Activated naive CD8-positive, alpha-beta T cell treated with anti-CD3 and anti-CD28 coated beads, Interleukin-2, amount 50 U/mL, for 24 hours (primary cell): ENCODE results near the gene HIVEP3.

Experiments
- ATAC-seq: fragments of 150-1000 bp; cut with Tn5 transposase; one replicate; pipeline ENCODE4 v1.10.0; 2021
- DNase-seq: peaks from one replicate; pipeline ENCODE4 v3.0.0; 2021
- H3K27ac Mint-ChIP-seq: one replicate; pipeline ENCODE4 v1.8.0; 2021; ENCODE audit warnings: mild to moderate bottlenecking, mixed read lengths
- H3K27me3 Mint-ChIP-seq: one replicate; pipeline ENCODE4 v1.8.0; 2021; ENCODE audit warnings: mixed read lengths
- H3K36me3 Mint-ChIP-seq: one replicate; pipeline ENCODE4 v1.8.0; 2021; ENCODE audit warnings: low read depth, mixed read lengths
- H3K4me1 Mint-ChIP-seq: one replicate; pipeline ENCODE4 v1.8.0; 2021; ENCODE audit warnings: mixed read lengths
- H3K4me3 Mint-ChIP-seq: one replicate; pipeline ENCODE4 v1.8.0; 2021; ENCODE audit warnings: mild to moderate bottlenecking, moderate library complexity, mixed read lengths
- H3K9me3 Mint-ChIP-seq: one replicate; pipeline ENCODE4 v1.8.0; 2021; ENCODE audit warnings: mixed read lengths

The HIVEP3 gene

DNA sequence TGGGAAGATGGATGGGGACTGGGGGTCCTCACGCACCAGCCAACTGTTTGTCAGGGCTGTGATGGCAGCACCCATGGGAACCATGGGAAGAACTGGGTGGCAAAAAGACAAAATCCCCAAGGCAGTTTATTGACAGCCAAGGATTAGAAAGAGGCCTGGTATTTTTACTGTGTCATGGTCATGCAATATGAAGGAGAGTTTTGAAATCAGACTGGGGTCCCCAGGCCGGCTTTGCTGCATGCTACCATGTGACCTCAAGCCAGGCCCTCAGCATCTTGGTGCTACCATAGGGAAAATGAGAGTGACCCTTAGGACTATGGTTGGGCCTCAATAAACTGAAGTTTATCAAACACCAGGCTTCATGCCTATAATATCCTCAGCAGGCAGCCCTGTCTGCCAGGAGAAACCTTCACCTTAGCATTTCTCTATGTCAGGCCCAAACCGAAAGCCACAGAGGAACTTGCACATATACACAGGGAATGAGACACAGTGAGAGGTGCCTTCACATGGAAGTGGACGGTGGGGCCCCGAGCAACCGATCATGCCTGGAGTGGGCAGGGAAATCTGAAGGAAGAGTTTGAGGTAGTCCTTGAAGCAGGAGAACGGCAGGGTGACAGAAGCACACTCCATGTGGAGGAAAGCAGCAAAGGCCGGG is 203.2 kb downstream of the HIVEP3 start:
- DNase-seq (no peak), ATAC-seq (no peak)
- no peak overlapping the region for H3K4me3 Mint-ChIP-seq
- H3K27me3 Mint-ChIP-seq = no peaks in the 10 kb centered on the region
- peaks cover 18% of the 10 kb centered on the region for H3K4me1 Mint-ChIP-seq
- H3K27ac Mint-ChIP-seq = no peak overlapping the region
- H3K9me3 Mint-ChIP-seq = no peaks in the 10 kb centered on the region
- H3K36me3 Mint-ChIP-seq = no peaks in the 10 kb centered on the region

DNA sequence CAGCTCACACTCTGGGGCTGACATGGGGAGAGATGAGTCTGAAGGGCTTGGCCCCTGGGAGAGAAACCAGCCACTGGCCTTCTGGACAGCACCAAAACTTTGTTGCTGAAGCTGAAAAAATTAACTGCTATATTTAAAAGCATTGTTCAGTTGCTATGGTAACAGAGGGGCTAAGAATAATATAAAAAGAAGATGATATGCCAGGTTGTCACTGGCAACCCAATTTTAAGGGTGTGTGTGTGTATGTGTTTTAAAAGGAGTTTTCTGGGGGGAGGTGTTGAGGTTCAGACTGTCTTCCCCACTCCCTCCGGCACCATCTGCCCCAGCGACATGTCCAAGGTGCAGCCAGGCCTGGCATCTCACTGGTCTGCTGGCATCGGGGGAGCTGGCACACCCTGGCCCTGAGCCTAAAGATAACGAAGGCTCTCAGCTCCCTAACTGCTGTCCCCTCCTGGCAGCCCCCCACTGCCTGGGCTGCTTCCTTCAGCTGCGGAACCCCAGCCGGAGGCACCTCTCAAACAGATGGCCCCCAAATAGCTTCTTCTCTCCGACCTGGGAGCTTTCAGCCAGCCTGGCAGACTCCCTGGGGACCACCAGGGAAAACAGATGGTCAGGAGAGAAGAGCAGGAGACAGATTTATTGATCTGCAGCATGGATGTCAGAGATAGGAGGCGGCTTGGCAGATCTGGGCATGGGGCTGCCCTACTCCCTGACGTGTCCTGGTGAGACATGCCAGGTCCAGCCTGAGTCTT is 203.9 kb downstream of the HIVEP3 start:
- H3K27ac Mint-ChIP-seq = no peak overlapping the region
- H3K4me3 Mint-ChIP-seq = no peak overlapping the region
- no peak for ATAC-seq
- H3K9me3 Mint-ChIP-seq = no peaks in the 10 kb centered on the region
- peaks cover 17% of the 10 kb centered on the region for H3K4me1 Mint-ChIP-seq
- H3K27me3 Mint-ChIP-seq = no peaks in the 10 kb centered on the region
- DNase-seq = no peak
- H3K36me3 Mint-ChIP-seq = no peaks in the 10 kb centered on the region

DNA sequence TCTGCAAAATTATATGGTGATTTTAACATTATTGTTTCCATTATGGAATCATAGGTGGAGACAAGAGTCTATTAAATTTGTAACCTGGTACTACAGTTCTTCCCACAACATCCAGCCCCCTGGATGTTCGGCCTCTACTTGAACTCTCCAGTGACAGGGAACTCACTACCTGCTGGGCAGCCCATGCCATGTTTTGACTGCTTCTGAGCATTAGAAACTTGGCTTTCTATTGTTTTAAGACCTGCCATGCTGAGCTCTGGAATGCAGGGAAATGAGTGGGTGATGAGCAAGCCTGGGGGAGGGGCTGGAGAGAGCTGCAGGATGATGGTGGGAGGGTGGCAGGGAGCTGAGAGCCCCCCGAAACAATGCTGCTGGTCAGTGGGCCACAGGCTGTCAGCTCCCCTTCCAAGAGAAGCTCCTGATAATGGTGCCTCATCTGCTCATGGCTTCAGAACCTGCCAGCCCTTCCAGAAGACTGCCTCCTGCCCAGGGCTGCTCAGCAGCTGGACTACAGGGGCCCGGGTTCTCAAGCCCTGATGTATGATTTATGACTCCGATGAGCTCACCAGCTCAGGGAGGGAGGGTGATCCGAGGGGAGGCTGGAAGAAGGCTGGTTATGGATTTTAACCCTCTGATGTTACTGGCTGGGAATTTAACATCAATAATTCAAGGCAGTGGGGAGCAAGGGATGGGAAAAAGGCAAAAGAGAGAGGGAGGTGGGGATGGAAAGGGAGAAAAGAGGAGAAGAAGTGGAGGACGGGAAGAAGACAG is 205.0 kb downstream of the HIVEP3 start:
- no peak overlapping the region for H3K27ac Mint-ChIP-seq
- no peaks in the 10 kb centered on the region for H3K27me3 Mint-ChIP-seq
- no peaks in the 10 kb centered on the region for H3K36me3 Mint-ChIP-seq
- ATAC-seq = no peak
- no peaks in the 10 kb centered on the region for H3K9me3 Mint-ChIP-seq
- H3K4me1 Mint-ChIP-seq = peaks cover 14% of the 10 kb centered on the region
- no peak overlapping the region for H3K4me3 Mint-ChIP-seq
- no peak for DNase-seq

- ATAC-seq = no peak
- peaks cover 18% of the 10 kb centered on the region for H3K4me1 Mint-ChIP-seq
- H3K9me3 Mint-ChIP-seq = no peaks in the 10 kb centered on the region
- DNase-seq = no peak
- H3K36me3 Mint-ChIP-seq = no peaks in the 10 kb centered on the region
- H3K27ac Mint-ChIP-seq = no peak overlapping the region
- no peaks in the 10 kb centered on the region for H3K27me3 Mint-ChIP-seq
- H3K4me3 Mint-ChIP-seq = no peak overlapping the region
Measured at GRCh38 chr1:41713141-41713540, 205.6 kb downstream of the HIVEP3 start.

- no peak for ATAC-seq
- H3K4me1 Mint-ChIP-seq = peaks cover 21% of the 10 kb centered on the region
- H3K36me3 Mint-ChIP-seq = no peaks in the 10 kb centered on the region
- no peaks in the 10 kb centered on the region for H3K27me3 Mint-ChIP-seq
- no peak overlapping the region for H3K4me3 Mint-ChIP-seq
- no peak overlapping the region for H3K27ac Mint-ChIP-seq
- no peak for DNase-seq
- H3K9me3 Mint-ChIP-seq = no peaks in the 10 kb centered on the region
Measured at GRCh38 chr1:41712695-41713094, 206.0 kb downstream of the HIVEP3 start.

DNA sequence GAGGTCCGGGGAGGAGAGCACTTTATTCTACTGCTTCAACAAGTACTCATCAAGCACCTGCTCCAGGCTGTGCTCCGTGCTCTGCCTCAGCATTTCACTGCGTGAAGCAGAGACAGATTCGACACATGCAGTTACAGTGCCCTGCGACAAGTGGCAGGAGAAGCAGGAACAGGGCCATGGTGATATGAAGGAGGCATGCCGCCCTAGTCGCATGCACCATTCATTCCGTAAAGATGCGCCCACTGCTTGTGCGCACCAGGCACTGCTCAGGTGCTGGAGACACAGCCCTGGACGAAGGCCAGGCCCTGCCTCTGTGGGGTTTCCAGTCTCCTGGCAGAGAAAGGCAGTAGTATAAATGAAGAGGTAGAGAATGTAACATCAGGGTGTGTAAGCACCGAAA is 206.6 kb downstream of the HIVEP3 start:
- Mint-ChIP-seq H3K36me3 (no peaks in the 10 kb centered on the region), H3K27ac (no peak overlapping the region), H3K4me3 (no peak overlapping the region), H3K4me1 (peaks cover 19% of the 10 kb centered on the region), H3K9me3 (no peaks in the 10 kb centered on the region), H3K27me3 (no peaks in the 10 kb centered on the region)
- ATAC-seq (no peak), DNase-seq (no peak)

- ATAC-seq = no peak
- no peaks in the 10 kb centered on the region for H3K27me3 Mint-ChIP-seq
- no peaks in the 10 kb centered on the region for H3K36me3 Mint-ChIP-seq
- no peak overlapping the region for H3K27ac Mint-ChIP-seq
- DNase-seq = no peak
- H3K9me3 Mint-ChIP-seq = no peaks in the 10 kb centered on the region
- peaks cover 15% of the 10 kb centered on the region for H3K4me1 Mint-ChIP-seq
- H3K4me3 Mint-ChIP-seq = no peak overlapping the region
Measured at GRCh38 chr1:41711581-41711980, 207.1 kb downstream of the HIVEP3 start.

DNA sequence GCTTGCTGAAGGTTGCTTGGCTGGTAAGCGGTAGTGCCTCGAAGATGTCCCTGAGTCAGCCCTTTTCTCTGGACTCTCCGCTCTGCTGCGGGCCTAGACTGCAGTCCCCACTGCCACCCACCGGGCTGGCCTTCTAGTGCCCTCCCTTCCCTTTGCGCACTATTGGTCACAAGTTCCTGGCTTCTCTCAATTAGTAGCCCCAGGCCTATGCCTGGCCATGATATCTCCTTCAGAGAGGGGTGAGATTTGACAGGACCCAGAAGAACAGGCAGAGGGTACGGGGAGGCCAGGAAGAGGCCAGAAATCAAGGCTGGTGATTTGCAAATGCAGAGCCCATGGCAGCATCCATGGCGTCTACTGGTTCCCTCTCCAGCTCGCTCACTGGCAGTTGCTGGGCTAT is 207.7 kb downstream of the HIVEP3 start:
- no peak overlapping the region for H3K4me3 Mint-ChIP-seq
- H3K27me3 Mint-ChIP-seq = no peaks in the 10 kb centered on the region
- H3K9me3 Mint-ChIP-seq = no peaks in the 10 kb centered on the region
- no peak overlapping the region for H3K27ac Mint-ChIP-seq
- ATAC-seq (no peak), DNase-seq (no peak)
- H3K4me1 Mint-ChIP-seq = peaks cover 13% of the 10 kb centered on the region
- H3K36me3 Mint-ChIP-seq = no peaks in the 10 kb centered on the region

- ATAC-seq (no peak), DNase-seq (no peak)
- no peak overlapping the region for H3K4me3 Mint-ChIP-seq
- H3K36me3 Mint-ChIP-seq = no peaks in the 10 kb centered on the region
- H3K27ac Mint-ChIP-seq = no peak overlapping the region
- H3K4me1 Mint-ChIP-seq = peaks cover 11% of the 10 kb centered on the region
- no peaks in the 10 kb centered on the region for H3K9me3 Mint-ChIP-seq
- H3K27me3 Mint-ChIP-seq = no peaks in the 10 kb centered on the region
Measured at GRCh38 chr1:41709873-41710272, 208.8 kb downstream of the HIVEP3 start.

DNA sequence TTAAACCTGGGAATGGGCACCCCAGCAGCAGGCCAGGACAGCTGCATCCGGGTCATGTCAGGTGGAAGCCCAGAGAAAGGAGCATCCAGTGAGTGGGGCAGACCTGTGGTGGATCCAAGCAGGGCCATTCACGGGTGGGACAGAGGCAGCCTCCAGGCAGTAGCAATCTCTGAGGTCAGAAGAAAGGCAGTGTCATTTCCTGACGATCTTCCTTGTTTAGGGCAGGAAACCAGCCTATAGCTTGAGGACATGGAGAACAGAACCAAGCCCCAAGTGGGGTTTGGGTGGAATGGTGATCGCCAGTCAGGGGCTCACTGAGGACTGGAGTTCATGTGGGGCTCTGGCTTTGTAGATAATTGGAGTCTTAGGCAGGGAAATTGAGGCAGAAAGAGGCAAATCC is 209.4 kb downstream of the HIVEP3 start:
- DNase-seq (no peak), ATAC-seq (no peak)
- Mint-ChIP-seq H3K27ac (no peak overlapping the region), H3K27me3 (no peaks in the 10 kb centered on the region), H3K36me3 (no peaks in the 10 kb centered on the region), H3K4me1 (peaks cover 11% of the 10 kb centered on the region), H3K9me3 (no peaks in the 10 kb centered on the region), H3K4me3 (no peak overlapping the region)

- H3K4me1 Mint-ChIP-seq = peaks cover 11% of the 10 kb centered on the region
- no peaks in the 10 kb centered on the region for H3K27me3 Mint-ChIP-seq
- no peak overlapping the region for H3K4me3 Mint-ChIP-seq
- no peaks in the 10 kb centered on the region for H3K9me3 Mint-ChIP-seq
- no peak for ATAC-seq
- no peaks in the 10 kb centered on the region for H3K36me3 Mint-ChIP-seq
- DNase-seq = no peak
- no peak overlapping the region for H3K27ac Mint-ChIP-seq
Measured at GRCh38 chr1:41708332-41708731, 210.4 kb downstream of the HIVEP3 start.

DNA sequence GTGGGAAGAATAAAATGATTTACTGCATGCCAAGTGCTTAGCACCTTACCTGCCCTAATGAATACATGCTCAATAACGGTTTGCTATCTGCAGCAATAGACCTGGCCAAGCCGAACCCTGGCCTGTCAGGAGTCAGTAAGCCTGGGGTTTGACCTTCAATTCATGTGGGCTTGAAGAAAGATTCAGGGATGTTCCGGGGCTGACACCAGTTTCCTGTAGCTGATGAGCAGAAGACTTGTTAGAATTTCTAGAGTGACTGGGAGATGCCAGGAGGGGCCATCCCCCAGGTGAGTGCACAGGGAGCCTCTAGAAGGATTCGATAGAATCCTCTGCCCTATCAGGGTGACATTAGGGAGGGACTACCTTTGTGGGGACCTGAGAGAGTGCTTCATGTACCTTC is 210.9 kb downstream of the HIVEP3 start:
- ATAC-seq = no peak
- Mint-ChIP-seq H3K27ac (no peak overlapping the region), H3K9me3 (no peaks in the 10 kb centered on the region)

DNA sequence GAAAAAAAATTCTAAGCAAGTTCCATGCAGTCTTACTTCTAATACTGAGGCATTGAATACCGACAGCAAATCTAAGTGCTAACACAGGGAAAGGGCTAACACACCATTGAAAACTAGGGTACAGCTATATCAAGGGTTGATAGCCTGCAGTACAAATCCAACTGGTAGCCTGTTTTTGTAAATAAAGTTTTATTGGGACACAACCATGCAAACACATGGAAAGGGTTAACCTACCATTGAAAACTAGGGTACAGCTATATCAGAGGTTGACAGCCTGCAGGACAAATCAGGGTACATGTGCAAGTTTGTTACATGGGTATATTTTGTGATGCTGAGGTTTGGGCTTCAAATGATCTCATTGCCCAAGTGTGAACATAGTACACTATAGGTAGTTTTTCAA is 212.9 kb downstream of the HIVEP3 start:
- H3K9me3 Mint-ChIP-seq = no peaks in the 10 kb centered on the region
- ATAC-seq (no peak), DNase-seq (no peak)
- peaks cover 11% of the 10 kb centered on the region for H3K4me1 Mint-ChIP-seq
- no peak overlapping the region for H3K4me3 Mint-ChIP-seq
- H3K27ac Mint-ChIP-seq = no peak overlapping the region
- H3K36me3 Mint-ChIP-seq = no peaks in the 10 kb centered on the region
- H3K27me3 Mint-ChIP-seq = no peaks in the 10 kb centered on the region

More for the DNA sequence above, 210.9 kb downstream of the HIVEP3 start:
- Mint-ChIP-seq H3K4me3 (no peak overlapping the region), H3K27me3 (no peaks in the 10 kb centered on the region), H3K4me1 (peaks cover 11% of the 10 kb centered on the region), H3K36me3 (no peaks in the 10 kb centered on the region)
- no peak for DNase-seq

- Mint-ChIP-seq H3K27ac (no peak overlapping the region), H3K27me3 (no peaks in the 10 kb centered on the region), H3K4me3 (no peak overlapping the region), H3K9me3 (no peaks in the 10 kb centered on the region), H3K36me3 (no peaks in the 10 kb centered on the region), H3K4me1 (peaks cover 18% of the 10 kb centered on the region)
- no peak for DNase-seq
- no peak for ATAC-seq
Measured at GRCh38 chr1:41704196-41704595, 214.5 kb downstream of the HIVEP3 start.

DNA sequence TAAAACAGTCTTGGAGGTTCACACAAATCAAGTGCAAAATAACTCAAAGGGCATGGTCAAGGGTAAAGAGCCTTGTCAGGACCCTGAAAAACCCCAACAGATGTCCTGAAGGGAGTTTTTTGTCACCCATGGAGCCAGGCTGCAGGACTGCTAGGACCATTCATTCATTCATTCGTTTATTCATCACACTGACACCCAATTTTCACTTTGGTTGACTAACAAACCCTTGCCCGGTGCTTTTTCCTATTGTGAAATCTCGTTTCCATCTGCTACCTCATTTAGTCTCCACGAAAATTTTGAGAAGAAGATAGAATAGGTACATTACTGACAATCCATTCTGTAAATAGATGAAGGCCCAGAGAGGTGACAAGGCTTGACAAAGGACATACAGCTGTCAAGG is 216.0 kb downstream of the HIVEP3 start:
- H3K27me3 Mint-ChIP-seq = no peaks in the 10 kb centered on the region

More for the DNA sequence above, 216.0 kb downstream of the HIVEP3 start:
- no peaks in the 10 kb centered on the region for H3K36me3 Mint-ChIP-seq
- no peak overlapping the region for H3K27ac Mint-ChIP-seq
- ATAC-seq = no peak
- no peaks in the 10 kb centered on the region for H3K9me3 Mint-ChIP-seq
- H3K4me1 Mint-ChIP-seq = peaks cover 18% of the 10 kb centered on the region
- no peak for DNase-seq
- no peak overlapping the region for H3K4me3 Mint-ChIP-seq
